Hematopoietic multipotent progenitor cell treated with erythropoietin and hydrocortisone succinate and interleukin-3 and kit ligand, for 6 days (in vitro differentiated cells): ENCODE measurements around the gene GFI1.
A peak's percentile ranks its signal among the peaks of the same experiment; 100 is the strongest.
"Not testable (repeated sequence)": the region's sequence is repeated elsewhere in the genome, so short reads cannot be mapped to it uniquely, and the experiment has no call there.

Experiments used
- DNase-seq: peaks from one replicate; pipeline ENCODE4 v3.0.0-alpha.2; 2015

The GFI1 gene

DNA sequence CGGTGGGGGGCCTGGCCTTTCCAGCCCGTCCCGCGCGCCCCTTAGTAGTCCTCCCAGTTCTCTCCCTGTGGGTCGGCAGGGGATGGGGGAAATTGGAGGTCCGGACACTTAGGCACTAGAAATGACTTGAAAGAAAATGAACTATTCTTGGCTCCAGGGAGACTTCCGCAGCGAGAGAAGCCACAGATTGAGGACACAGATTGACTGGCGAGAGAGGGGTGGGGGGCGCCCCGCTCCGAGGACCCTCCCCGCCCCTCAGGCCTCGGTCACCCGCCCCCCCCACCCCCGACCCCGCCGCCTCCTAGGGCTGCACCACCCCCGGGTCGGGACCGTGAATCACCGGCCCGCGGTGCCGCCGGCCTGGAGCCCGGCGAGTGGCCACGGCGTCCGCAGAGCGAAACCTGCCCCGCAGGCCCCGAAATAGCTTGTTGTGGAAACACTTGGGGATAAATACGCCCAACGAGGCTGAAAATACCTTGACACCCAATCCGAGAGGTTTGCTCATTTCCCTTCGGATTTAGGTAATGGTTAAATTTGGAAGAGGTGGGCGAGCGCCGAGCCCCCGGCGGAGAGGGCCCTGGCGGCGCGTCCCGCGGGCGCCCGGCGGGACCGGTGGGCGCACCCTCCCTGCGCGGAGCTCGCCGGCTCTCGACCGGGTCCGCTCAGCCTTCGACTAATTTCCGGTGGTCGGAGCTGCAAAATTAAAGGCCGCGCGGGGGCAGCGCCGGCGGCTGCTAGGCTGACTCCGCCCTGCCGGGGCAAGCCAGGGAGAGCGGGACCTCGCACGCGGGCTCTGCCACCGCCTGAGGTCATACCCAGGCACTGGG is at the start of gene GFI1:
GFI1 (minus strand) TSS at position 675 of the 827 bp plus-strand sequence. CDS start 3,438 bp downstream, outside the sequence.
- DNase-seq = peak; percentile 71

DNA sequence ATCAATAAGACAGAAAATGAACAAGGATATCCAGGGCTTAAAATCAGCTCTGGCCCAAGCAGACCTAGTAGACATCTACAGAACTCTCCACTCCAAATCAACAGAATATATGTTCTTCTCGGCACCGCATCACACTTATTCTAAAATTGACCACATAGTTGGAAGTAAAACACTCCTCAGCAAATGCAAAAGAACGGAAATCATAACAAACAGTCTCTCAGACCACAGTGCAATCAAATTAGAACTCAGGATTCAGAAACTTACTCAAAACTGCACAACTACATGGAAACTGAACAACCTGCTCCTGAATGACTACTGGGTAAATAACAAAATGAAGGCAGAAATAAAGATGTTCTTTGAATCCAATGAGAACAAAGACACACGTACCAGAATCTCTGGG is 45.6 kb upstream of the GFI1 start:
- DNase-seq = not testable (repeated sequence)

DNA sequence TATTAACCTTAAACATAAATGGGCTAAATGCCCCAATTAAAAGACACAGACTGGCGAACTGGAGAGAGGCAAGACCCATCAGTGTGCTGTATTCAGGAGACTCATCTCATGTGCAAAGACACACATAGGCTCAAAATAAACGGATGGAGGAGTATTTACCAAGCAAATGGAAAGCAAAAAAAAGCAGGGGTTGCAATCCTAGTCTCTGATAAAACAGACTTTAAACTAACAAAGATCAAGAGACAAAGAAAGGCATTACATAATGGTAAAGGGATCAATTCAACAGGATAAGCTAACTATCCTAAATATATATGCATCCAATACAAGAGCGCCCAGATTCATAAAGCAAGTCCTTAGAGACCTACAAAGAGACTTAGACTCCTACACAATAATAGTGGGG is 45.2 kb upstream of the GFI1 start:
- DNase-seq = not testable (repeated sequence)

DNA sequence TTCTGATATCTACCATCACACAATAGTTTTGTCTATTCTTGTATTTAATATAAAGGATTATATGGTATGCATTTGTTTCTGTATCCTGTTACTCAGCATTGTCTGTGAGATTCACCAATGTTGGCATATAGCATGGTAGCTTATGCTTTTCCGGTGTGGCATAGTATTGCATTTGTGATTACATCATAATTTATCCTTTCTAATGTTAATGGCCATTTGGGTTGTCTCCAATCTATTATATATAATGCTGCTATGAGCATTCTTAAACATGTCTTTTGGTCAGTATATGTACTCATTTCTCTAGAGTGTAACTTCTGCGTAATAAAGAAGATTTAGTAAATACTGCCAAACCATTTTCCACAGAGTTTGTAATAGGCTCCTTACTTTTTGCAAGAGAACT is 40.9 kb upstream of the GFI1 start:
- no peak for DNase-seq

DNA sequence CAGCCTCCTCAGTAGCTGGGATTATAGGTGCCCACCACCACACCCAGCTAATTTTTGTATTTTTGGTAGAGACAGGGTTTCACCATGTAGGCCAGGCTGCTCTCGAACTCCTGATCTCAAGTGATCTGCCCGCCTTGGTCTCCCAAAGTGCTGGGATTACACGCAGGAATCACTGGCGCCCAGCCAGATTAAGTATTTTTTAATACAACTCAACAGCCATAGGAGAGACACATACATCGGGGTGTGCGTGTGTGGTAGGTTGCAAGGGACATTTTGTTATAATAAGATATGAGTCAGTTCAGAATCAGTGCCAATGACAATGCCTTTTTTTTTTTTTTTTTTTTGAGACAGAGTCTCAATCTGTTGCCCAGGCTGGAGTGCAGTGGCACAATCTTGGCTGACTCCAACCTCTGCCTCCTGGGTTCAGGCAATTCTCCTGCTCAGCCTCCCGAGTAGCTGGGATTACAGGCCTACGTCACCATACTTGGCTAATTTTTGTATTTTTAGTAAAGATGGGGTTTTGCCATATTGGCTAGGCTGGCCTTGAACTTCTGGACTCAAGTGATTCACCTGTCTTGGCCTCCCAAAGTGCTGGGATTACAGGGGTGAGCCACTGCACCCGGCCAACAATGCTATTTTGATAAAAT is 38.3 kb upstream of the GFI1 start:
- DNase-seq = not testable (repeated sequence)

DNA sequence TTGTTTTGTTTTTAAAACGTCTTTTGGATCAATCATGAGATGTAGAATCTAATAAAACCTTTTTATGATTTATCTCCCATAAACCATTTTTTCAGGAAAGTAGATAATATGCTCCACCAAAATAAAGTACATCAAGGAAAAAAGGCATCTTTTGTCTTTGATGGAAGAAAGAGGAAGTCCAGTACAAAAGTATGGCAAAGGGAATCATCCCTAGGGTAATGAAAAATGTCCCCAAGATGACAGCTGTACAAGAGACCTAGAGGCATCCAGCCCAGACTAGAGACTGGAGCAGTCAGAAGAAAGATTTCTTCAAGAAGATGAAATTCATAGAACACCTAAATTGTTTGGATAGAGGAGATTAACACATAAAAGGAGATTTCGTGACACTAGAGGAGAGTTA is 32.3 kb upstream of the GFI1 start:
- DNase-seq = no peak

DNA sequence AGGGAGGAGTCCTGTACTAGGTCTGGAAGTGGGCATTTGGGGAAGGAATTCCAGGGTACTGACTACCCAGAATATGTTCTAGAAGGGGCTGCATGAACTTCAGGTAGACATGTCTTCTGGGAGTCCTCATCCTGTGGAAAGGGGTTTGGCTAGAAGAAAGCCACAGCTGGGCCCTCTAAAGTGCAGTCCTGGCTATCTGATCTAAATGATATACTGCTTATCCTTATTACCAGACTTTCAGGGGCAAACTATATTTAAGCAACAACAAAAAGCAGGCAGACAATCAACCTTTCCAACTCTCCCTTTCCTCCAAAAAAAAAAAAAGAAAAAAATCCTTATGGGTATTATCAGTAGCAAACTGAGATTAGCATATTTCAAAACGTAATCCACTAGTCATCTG is 29.8 kb upstream of the GFI1 start:
- DNase-seq = no peak

DNA sequence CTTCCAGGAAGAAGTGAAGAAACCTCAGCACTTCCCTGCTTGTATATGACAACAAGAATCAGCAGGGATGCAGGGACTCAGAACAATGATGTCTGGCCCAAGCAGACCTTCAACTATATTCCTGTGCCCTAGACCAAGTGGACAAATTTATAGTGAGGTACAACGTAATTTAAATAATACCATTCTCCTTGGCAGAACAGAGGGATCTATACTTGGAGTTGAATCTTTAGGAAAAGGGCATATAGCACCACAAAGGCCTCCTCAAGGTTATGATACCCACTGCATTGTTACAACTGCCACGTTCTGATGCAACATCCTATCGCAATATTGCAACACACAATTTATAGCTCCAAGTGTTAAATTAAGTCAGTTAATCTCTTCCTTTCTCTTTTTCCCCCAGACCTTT is 29.1 kb upstream of the GFI1 start:
- DNase-seq = peak; percentile 53

DNA sequence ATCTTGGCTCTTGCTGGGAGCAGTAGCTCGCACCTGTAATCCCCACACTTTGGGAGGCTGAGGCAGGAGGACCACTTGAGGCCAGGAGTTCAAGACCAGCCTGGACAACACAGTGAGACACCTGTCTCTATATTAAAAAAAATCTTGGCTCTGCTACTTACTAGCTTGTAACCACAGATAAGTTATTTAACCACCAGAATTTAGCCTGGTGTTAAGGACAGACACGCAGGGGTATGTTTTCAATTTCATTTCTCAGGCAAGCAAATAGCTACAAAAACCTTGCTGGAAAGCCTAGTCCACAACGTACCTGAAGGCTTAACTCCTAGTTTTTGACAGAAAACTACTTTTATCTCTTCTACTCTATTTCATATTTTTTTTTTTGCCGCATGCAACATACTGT is 24.8 kb upstream of the GFI1 start:
- DNase-seq = no peak

DNA sequence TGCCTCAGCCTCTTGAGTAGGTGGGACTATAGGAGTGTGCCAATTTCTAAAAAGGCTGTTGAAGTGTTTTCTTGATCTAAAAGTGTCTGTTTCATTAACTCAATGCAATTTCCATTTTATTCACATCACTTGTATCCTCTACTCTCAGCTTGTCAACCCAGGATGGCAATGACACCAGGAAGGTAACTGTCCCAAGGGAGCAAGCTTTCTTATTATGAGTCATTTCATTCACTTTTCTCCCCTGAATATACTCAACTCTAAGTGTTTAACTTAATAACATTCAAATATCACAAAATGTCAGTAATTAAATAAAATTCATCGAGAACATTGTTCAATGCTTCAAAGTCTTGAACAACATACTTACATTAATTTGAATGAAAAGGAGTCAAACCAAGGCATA is 22.9 kb upstream of the GFI1 start:
- DNase-seq = no peak

DNA sequence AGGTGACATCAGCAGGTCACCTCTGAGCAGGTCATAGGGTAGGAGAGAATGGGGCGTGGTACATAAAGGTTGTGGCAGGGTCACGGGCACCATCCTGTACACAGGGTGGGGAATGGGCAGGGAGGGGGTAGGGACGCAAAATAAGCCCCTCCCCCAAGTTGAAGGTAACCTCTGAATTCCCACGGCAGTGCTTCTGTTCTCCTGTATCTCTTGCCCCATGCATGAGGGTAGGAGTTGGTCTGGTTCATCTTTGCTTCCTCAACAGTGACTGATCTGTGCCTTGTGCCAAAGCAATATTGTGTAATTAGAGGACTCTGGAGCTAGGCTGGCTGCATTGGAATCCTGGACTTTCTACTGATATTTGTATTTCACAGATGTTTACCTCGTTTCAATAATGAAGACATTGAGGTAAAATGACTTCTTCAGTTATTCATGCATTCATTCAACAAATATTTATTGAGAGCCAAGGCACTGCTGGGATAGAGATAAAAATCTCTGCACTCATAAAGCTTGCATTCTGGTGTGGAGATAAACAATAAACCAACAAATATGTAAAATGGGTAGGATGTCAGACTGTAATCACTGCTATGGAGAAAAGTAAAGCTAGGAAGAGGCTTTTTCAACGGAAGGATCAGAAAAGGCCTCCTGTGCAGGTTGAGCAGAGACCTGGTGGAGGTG is 18.4 kb upstream of the GFI1 start:
- DNase-seq = no peak

DNA sequence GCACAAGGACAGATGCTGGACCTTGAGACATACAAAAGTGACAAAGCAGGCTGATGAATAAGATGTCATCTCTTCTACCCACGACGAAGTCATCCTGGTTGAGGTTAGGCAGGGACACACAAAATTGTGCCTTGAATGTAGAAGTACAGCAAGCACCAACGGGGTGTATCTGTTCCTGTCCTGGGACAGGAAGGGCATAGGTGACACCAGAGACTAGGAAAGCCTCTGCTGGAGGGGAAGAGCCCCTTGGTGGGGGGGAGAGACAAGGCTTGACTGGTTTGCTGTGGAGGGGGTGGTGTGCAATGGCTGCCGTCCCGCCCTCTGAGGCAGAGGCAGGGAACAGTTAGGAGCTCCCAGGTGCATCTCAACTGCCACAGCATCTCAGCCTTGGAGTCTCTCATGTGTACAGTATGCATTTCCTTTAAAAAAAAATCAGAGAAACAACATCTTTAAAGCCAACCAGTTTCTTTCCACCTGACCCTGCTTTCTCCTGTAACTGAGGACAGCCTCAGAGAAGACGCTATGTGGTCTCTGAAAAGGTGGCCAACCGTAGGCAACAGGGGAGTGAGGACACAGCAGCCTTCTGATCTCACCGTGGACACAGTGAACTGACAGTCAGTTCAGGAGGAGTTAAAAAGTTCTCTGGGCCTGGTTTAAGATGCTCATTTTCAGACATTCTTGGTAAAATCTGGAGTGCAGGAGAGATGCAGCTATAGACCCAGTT is 17.7 kb upstream of the GFI1 start:
- no peak for DNase-seq

DNA sequence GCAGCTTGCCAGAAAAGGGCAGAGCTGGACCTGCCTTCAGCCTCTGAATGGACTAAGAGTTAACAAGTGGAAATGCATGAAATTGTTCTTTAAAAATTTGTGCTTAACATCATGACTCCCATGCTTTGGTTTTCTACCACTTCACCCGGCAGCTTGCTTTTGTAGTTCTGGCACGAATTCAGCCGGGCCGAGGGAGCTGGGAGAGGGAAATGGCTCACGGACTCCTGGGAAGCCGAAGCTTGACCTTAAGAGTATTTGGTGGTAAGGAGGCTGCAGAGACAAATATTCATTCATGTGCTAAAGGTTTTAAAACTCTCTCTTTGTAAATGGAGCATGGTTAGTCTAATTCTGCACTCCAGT is 17.2 kb upstream of the GFI1 start:
- DNase-seq = no peak

DNA sequence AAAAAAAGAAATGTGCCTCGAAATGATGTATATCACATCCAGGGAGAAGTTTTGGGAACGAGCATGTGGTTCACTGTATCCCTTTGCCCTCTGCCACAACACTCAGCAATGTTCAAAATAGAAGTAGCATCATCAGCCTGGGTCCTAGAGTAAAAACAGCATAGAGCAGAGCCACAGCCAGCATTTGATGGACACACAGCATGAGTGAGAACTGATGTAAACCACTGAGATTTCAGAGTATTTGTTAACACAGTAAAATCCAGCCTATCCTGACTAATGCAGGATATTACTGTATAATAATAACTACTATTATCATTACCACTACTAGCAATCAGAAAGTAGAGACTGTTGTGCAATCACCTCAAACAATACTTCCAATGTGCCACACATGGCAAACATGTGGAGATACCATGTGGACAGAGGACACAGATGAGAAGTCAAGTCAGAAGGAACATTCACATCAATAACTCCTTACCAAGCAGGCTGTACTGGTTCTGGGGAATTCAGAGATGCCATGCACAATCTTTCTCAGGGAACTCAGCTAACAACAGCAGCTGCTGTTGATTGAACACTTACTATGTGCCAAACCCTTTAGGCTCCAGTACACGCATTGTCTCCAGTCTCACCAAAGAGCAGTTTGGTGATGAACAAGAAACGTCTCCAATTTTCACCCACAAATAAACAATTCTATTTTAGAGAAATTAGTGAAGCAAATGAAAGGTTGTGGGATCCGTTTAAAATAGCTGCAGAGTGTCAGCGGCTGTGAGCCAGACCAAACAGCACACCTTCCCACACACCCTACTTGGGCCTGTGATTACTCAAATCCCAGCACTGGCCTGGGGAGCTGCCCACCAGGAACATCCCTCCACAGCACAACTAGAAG is 16.6 kb upstream of the GFI1 start:
- no peak for DNase-seq

DNA sequence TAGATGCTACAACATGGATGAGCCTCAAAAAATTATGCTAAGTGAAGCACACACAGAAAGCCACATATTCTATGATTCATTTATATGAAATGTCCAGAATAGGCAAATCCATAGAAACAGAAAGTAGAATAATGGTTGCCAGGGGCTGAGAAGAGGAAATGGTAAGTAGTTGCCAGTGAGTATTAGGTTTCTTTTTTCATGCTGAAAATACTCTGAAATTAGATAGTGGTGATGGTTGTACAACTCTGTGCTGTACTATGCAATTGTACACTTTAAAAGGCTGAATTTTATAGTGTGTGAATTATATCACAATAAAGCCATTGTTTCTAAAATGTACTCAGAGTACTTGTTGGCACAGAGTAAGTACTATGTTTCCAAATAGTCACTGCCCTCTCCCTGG is 15.5 kb upstream of the GFI1 start:
- DNase-seq = no peak

DNA sequence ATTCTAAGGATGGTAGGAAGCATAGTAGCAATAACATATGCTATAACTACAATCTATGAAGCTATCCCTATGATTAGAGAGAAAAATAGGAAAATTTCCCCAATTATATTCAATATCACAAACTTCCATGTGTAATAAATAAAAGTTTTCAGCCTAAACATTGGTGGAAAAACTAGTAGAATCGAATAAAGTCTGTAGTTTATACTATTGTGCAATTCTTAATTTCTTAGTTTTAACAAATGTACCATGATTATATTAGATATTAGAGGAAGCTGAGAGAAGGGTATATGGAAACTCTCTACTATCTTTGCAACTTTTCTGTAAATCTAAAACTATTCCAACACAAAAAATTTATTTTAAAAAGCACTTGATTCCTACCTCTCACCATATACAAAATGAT is 13.8 kb upstream of the GFI1 start:
- no peak for DNase-seq

DNA sequence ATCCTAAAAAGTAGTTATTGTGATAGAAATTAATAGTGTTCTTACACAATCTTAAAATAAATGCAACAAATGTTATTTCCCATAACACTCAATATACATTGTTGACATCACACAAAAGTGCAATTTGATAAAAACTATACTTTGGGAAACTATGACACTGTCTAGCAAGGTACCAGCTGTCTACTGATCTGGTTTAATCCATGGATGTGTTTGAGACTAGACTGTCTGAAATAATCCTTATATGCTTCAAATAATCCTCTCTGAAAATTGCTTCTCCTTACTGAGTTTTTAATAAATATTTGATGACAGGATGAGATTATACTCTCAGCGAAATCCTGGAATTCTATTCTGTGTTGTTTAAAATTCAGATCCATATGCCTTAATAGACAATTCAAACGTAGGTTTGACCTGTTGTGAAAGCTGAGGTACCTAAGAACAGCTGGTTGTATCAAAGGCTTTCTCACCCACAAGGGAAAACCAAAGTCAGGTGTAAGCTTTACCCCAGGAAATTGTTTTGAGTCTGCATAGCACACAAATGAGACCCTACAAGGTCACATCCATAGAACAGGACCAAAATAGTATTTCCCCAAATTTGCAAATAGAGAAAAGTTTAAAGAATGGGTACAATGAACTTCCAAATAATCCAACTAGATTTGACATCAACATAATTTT is 8.8 kb upstream of the GFI1 start:
- DNase-seq = no peak

DNA sequence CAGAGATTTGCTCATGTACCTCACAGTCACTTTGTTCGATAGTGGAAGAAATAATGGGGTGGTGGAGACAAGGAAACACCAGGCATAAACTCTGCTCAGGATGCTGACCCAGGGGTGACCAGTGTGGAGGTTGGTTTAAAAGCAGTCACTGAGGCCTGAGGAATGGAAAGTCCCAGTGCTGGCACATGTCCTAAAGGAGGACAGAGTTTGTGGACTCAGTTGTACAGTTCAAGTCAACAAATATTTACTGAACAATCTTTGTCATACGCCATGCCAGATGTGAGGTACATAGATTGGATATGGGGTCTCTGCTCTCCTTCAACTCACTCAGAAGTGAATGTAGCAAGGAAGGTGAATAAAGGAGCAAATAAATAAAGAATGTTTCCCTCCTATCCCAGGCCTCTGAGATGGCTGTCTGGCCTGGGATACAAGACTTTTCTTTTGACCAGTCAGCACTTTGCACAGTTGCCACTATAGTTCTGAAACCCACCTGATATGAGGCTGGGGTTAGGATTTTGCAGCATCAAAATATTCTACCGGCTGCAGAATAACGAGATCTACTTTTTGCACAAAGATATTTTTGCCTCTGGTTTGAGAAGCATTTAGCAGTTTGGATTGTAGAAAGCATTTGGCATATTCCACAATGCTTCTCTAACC is 7.9 kb upstream of the GFI1 start:
- no peak for DNase-seq

DNA sequence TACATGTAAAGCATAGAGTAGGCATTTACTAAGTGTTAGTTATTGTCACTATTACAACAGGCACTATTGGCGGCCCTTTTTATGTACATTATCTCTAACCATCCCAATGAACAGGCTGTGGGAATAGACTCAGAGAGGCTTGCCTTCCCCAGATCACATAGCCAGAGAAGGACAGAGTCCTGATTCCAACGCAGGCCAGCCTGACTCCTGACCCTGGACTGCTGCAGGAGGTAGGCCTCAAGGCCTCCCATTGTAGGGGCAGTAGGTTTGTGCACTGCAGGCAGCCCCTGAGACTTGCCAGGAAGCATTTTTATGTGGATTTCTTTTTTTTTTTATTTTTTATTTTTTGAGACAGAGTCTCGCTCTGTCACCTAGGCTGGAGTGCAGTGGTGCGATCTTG is 6.4 kb upstream of the GFI1 start:
- no peak for DNase-seq

DNA sequence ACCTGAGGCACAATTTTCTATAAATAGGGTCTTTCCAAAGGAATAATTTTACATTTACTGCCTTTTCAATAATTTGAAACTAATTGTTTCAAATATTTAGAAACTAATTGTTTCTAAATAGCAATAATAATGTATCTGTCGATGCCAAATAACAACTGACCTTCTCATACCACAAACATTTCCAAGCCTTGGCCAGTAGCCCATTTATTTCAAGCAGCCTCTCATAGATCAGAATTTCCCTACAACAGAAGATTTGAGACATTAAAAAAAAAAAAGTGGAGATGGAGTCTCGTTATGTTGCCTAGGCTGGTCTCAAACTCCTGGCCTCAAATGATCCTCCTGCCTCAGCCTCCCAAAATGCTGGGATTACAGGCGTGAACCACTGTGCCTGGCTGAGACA is 2.1 kb upstream of the GFI1 start:
- no peak for DNase-seq

DNA sequence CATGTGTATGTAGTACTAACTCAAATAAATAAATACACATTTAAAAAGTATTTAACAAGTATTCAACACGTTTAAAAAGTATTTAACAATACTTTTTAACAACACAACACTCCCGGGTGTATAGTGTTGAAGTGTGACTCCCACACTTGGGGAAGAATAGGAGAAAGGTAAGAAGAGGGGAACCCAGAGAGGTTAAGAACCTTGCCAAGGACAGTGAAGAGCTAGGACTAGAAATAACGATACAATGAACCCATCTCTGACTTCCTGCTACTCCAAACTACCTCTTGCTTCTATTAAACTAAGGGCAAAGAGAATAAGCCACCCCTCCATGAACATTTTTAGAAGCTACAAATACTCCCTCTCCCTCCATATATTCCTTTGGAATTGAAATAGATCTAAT is 1.7 kb upstream of the GFI1 start:
- DNase-seq = no peak
